H9 (cell line): ENCODE measurements around the gene AP1B1. TPM values are rescaled to one million over a fixed set of nuclear protein-coding genes. Genes with fewer than 3 reads are reported as not detected.

Source experiments
- DNase-seq: peaks from one replicate; pipeline ENCODE4 v3.0.0-alpha.2; 2017
- H2AFZ ChIP-seq: one replicate; pipeline ENCODE4 v1.6.1; 2013; ENCODE audit warnings: mild to moderate bottlenecking, low read length, control low read depth, moderate library complexity
- H2AK5ac ChIP-seq: 2 replicates; pipeline ENCODE4 v1.6.1; 2013; ENCODE audit warnings: low read length, control low read depth, mixed read lengths; ENCODE audit not compliant: insufficient read length
- H2BK120ac ChIP-seq: one replicate; pipeline ENCODE4 v1.6.1; 2013; ENCODE audit warnings: low read depth, mild to moderate bottlenecking, low read length, control low read depth, inconsistent platforms; ENCODE audit not compliant: poor library complexity, severe bottlenecking
- H2BK12ac ChIP-seq: 2 replicates; pipeline ENCODE4 v1.6.1; 2013; ENCODE audit warnings: low read length, control low read depth, mixed read lengths, low read depth; ENCODE audit not compliant: insufficient read length
- H2BK15ac ChIP-seq: 2 replicates; pipeline ENCODE4 v1.6.1; 2013; ENCODE audit warnings: low read depth, low read length, control low read depth
- H2BK20ac ChIP-seq: one replicate; pipeline ENCODE4 v1.6.1; 2013; ENCODE audit warnings: low read depth, mild to moderate bottlenecking, low read length, control low read depth, inconsistent platforms; ENCODE audit not compliant: poor library complexity, severe bottlenecking
- H2BK5ac ChIP-seq: 2 replicates; pipeline ENCODE4 v1.6.1; 2013; ENCODE audit warnings: low read length, control low read depth, mixed read lengths; ENCODE audit not compliant: insufficient read length
- H3K14ac ChIP-seq: 2 replicates; pipeline ENCODE4 v1.6.1; 2013; ENCODE audit warnings: low read length, control low read depth; ENCODE audit not compliant: insufficient read depth
- H3K18ac ChIP-seq: 2 replicates; pipeline ENCODE4 v1.6.1; 2013; ENCODE audit warnings: low read depth, mild to moderate bottlenecking, mixed read lengths, low read length, control low read depth; ENCODE audit not compliant: insufficient read length
- H3K23ac ChIP-seq: 2 replicates; pipeline ENCODE4 v1.6.1; 2013; ENCODE audit warnings: low read length, control low read depth, mixed read lengths, low read depth; ENCODE audit not compliant: insufficient read length
- H3K23me2 ChIP-seq: 2 replicates; pipeline ENCODE4 v1.6.1; 2013; ENCODE audit warnings: low read depth, mild to moderate bottlenecking, mixed read lengths, low read length, control low read depth; ENCODE audit not compliant: insufficient read length, poor library complexity, severe bottlenecking
- H3K27ac ChIP-seq: 2 replicates; pipeline ENCODE4 v1.5.1; 2013; ENCODE audit warnings: low read length, control low read depth, mixed read lengths, low read depth; ENCODE audit not compliant: insufficient read length
- H3K27me3 ChIP-seq: 2 replicates; pipeline ENCODE4 v1.6.1; 2013; ENCODE audit warnings: low read length, control low read depth, inconsistent platforms; ENCODE audit not compliant: insufficient read depth
- H3K4ac ChIP-seq: 2 replicates; pipeline ENCODE4 v1.6.1; 2013; ENCODE audit warnings: low read depth, mild to moderate bottlenecking, control low read depth, inconsistent platforms, low read length, moderate library complexity
- H3K4me1 ChIP-seq: 2 replicates; pipeline ENCODE4 v1.6.1; 2013; ENCODE audit warnings: low read length, control low read depth, inconsistent platforms; ENCODE audit not compliant: insufficient read depth
- H3K4me2 ChIP-seq: 2 replicates; pipeline ENCODE4 v1.6.1; 2013; ENCODE audit warnings: low read length, control low read depth, mixed read lengths; ENCODE audit not compliant: insufficient read length, insufficient read depth
- H3K56ac ChIP-seq: 2 replicates; pipeline ENCODE4 v1.6.1; 2013; ENCODE audit warnings: low read depth, mild to moderate bottlenecking, mixed read lengths, low read length, control low read depth; ENCODE audit not compliant: insufficient read length
- H3K79me1 ChIP-seq: 2 replicates; pipeline ENCODE4 v1.6.1; 2013; ENCODE audit warnings: low read depth, mild to moderate bottlenecking, moderate library complexity, low read length, control low read depth, inconsistent platforms; ENCODE audit not compliant: insufficient read depth, poor library complexity, severe bottlenecking
- H3K79me2 ChIP-seq: 2 replicates; pipeline ENCODE4 v1.6.1; 2013; ENCODE audit warnings: low read length, control low read depth, inconsistent platforms; ENCODE audit not compliant: insufficient read depth
- H3K9ac ChIP-seq: 2 replicates; pipeline ENCODE4 v1.6.1; 2013; ENCODE audit warnings: low read length, control low read depth, mixed read lengths; ENCODE audit not compliant: insufficient read length; ENCODE audit errors: extremely low read depth
- H3K9me3 ChIP-seq: one replicate; pipeline ENCODE4 v1.6.1; 2013; ENCODE audit warnings: low read depth, low read length, inconsistent platforms; ENCODE audit not compliant: control insufficient read depth
- H3T11ph ChIP-seq: one replicate; pipeline ENCODE4 v1.6.1; 2013; ENCODE audit warnings: mild to moderate bottlenecking, low read length, control low read depth, inconsistent platforms
- H4K20me1 ChIP-seq: one replicate; pipeline ENCODE4 v1.6.1; 2013; ENCODE audit not compliant: control insufficient read depth, insufficient read length, insufficient read depth
- H4K5ac ChIP-seq: 2 replicates; pipeline ENCODE4 v1.6.1; 2013; ENCODE audit warnings: low read depth, mild to moderate bottlenecking, mixed read lengths, low read length, control low read depth; ENCODE audit not compliant: insufficient read length
- H4K8ac ChIP-seq: replicated peaks from 2 replicates; pipeline ENCODE4 v1.6.1; 2013; ENCODE audit warnings: low read length, control low read depth, mixed read lengths, low read depth; ENCODE audit not compliant: insufficient read length
- H4K91ac ChIP-seq: 2 replicates; pipeline ENCODE4 v1.6.1; 2013; ENCODE audit warnings: low read depth, mild to moderate bottlenecking, moderate library complexity, mixed read lengths, low read length, control low read depth; ENCODE audit not compliant: insufficient read length
- H3K27ac Mint-ChIP-seq, 3 experiments: 2 replicates in 2 of 3; 3 replicates in 1 of 3; pipeline ENCODE4 v1.8.0; 2020 to 2021; ENCODE audit warnings: mixed read lengths in 3 of 3, mild to moderate bottlenecking in 1 of 3, moderate library complexity in 1 of 3
- H3K27me3 Mint-ChIP-seq: 2 replicates; pipeline ENCODE4 v1.8.0; 2021; ENCODE audit warnings: low read depth, mild to moderate bottlenecking, moderate library complexity, mixed read lengths
- H3K36me3 Mint-ChIP-seq, 3 experiments: 2 replicates in 2 of 3; 3 replicates in 1 of 3; pipeline ENCODE4 v1.8.0; 2020 to 2021; ENCODE audit warnings: low read depth in 3 of 3, mixed read lengths in 3 of 3; ENCODE audit not compliant: insufficient read depth in 1 of 3
- H3K4me1 Mint-ChIP-seq, 2 experiments: 2 replicates each; pipeline ENCODE4 v1.8.0; 2020; ENCODE audit warnings: mixed read lengths in 2 of 2
- H3K4me3 Mint-ChIP-seq, 2 experiments: 2 replicates in 1 of 2; 3 replicates in 1 of 2; pipeline ENCODE4 v1.8.0; 2020 to 2021; ENCODE audit warnings: mild to moderate bottlenecking in 2 of 2, mixed read lengths in 2 of 2, moderate library complexity in 1 of 2
- H3K9me3 Mint-ChIP-seq, 2 experiments: 2 replicates in 1 of 2; 3 replicates in 1 of 2; pipeline ENCODE4 v1.8.0; 2020; ENCODE audit warnings: mild to moderate bottlenecking in 2 of 2, mixed read lengths in 2 of 2, moderate library complexity in 1 of 2
- WGBS: extraction: QIAGEN DNeasy Blood & Tissue Kit; methylation state at CpG from one replicate; pipeline ENCODE4 v1.1.7; 2013; ENCODE audit warnings: missing lambda C conversion rate, low lambda C conversion rate, mixed read lengths; ENCODE audit not compliant: insufficient read length; ENCODE audit errors: extremely low coverage; 5-methylcytosine and 5-hydroxymethylcytosine counted together
- total RNA-seq: library from RNA; stranded (reverse); gene quantifications from 2 replicates; pipeline ENCODE4 v1.2.1, GENCODE V29; 2021
- TF ChIP-seq, protein P1 (sequence below): fragments of 200-600 bp; sonication (generic); conservative IDR thresholded peaks from 3 replicates; pipeline ENCODE4 v1.8.0; 2021; ENCODE audit warnings: antibody characterized with exemption, mild to moderate bottlenecking

Gene AP1B1
- total RNA-seq, 1 experiment from 2014 or later = 64.0 TPM

DNA sequence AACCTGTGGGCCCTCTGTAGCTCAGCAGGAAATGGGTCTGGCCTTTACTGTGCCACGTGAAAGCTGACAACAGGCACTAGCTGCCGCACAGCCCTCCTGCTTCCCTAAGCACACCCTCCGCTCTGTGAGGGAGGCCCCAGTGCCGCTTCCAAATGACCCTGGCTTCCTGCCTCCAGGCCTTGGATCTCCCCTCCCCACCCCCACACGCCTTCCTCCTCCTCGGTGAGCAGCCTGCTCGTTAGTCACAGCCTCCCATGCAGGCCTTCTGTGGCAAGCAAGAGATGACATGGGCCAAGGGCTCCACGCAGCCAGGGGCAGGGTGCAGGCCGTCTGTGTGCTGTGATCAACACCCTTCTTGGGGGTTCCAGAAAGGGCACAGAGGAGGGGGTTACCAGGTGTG lies 57.6 kb downstream of the AP1B1 start:
- DNase-seq = peak; percentile 47
- Mint-ChIP-seq H3K9me3 (no peaks in the 10 kb centered on the region), H3K27ac (peak overlapping the region in 2 of 3 experiments; percentile 63 to 82; a peak in 2 of 7 replicates), H3K4me1 (peaks cover 2 to 3% of the 10 kb centered on the region in 2 experiments; a peak in 2 of 4 replicates), H3K36me3 (peaks cover 4 to 42% (median 30%) of the 10 kb centered on the region in 3 experiments), H3K27me3 (no peaks in the 10 kb centered on the region), H3K4me3 (no peak overlapping the region)
- no peak overlapping the region for H2BK12ac ChIP-seq
- H2AK5ac ChIP-seq = no peak overlapping the region
- H3K9me3 ChIP-seq = no peaks in the 10 kb centered on the region
- no peak overlapping the region for H2AFZ ChIP-seq
- H3K79me2 ChIP-seq = no peaks in the 10 kb centered on the region
- no peak overlapping the region for H3K56ac ChIP-seq
- no CpG with 5 or more reads among the region's 9 CpGs for WGBS
- TF ChIP-seq, protein P1, sequence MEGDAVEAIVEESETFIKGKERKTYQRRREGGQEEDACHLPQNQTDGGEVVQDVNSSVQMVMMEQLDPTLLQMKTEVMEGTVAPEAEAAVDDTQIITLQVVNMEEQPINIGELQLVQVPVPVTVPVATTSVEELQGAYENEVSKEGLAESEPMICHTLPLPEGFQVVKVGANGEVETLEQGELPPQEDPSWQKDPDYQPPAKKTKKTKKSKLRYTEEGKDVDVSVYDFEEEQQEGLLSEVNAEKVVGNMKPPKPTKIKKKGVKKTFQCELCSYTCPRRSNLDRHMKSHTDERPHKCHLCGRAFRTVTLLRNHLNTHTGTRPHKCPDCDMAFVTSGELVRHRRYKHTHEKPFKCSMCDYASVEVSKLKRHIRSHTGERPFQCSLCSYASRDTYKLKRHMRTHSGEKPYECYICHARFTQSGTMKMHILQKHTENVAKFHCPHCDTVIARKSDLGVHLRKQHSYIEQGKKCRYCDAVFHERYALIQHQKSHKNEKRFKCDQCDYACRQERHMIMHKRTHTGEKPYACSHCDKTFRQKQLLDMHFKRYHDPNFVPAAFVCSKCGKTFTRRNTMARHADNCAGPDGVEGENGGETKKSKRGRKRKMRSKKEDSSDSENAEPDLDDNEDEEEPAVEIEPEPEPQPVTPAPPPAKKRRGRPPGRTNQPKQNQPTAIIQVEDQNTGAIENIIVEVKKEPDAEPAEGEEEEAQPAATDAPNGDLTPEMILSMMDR = no peak
- H4K5ac ChIP-seq = no peak overlapping the region
- H2BK20ac ChIP-seq = no peak overlapping the region
- H3K27ac ChIP-seq = no peak overlapping the region
- H3T11ph ChIP-seq = no peak overlapping the region
- H3K18ac ChIP-seq = no peak overlapping the region
- no peaks in the 10 kb centered on the region for H3K4me1 ChIP-seq
- no peaks in the 10 kb centered on the region for H3K79me1 ChIP-seq
- H2BK120ac ChIP-seq = no peak overlapping the region
- peaks cover 3% of the 10 kb centered on the region for H4K20me1 ChIP-seq
- no peak overlapping the region for H4K8ac ChIP-seq
- H3K27me3 ChIP-seq = no peaks in the 10 kb centered on the region
- no peak overlapping the region for H2BK5ac ChIP-seq
- H3K23ac ChIP-seq = no peak overlapping the region
- H3K4me2 ChIP-seq = no peak overlapping the region
- H3K4ac ChIP-seq = no peak overlapping the region
- H2BK15ac ChIP-seq = no peak overlapping the region
- no peak overlapping the region; the same call in 1 of the 2 replicates for H3K14ac ChIP-seq
- no peaks in the 10 kb centered on the region for H3K23me2 ChIP-seq
- H4K91ac ChIP-seq = no peak overlapping the region
- H3K9ac ChIP-seq = no peak overlapping the region
